GM20431 (cell line): ENCODE results near the gene TSC22D1.

Experiments
- in situ Hi-C: fragments of 300-500 bp; cut with MseI, MboI; formaldehyde crosslinking; loops from one replicate; pipeline ENCODE4 v1.15.0; 2020; ENCODE audit warnings: low sequenced_read_pairs; ENCODE audit not compliant: unreplicated experiment

Gene TSC22D1

DNA sequence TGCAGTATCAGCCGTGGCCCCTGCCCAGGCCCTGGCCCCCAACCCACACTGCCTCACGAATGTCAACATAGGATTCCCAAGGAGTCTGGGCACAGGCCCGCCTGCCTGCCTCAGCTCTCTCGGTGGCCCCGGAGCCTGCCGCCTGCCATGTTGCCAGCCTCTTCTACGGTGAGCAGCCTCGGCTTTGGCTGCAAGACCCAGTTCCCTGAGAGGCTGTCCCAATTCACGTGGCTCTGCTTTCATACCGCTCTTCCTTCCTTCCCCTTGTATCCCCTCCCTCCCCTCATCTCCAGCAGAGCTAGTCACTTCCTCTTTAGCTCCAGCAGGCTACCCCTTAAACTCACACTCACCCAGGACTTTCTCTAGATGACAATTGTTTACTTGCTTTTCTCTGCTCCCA, 159.8 kb downstream of the TSC22D1 start:
- in situ Hi-C loops, result no loop called here

- in situ Hi-C loops, result no loop called here
Observed at GRCh38 chr13:44415815-44416214, 160.3 kb downstream of the TSC22D1 start.

DNA sequence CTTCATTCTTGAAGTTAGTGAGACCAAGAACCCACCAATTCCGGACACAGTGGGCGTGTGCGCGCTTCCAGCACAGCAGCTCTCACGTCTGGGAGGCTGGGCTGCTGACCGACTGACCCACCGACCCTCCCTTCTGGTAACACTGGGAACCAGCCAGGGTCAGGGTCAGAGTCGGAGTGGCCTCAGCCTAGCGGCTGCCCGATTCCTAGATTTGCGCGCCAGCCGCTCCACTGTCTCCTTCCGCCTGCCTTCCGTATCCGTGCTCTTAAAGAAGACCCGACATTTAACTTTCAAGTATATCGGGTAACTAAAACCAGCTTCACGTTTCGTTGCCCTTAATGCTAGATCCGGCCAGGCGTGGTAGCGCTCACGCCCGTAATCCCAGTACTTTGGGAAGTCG, 161.4 kb downstream of the TSC22D1 start:
- in situ Hi-C loops, result no loop called here

DNA sequence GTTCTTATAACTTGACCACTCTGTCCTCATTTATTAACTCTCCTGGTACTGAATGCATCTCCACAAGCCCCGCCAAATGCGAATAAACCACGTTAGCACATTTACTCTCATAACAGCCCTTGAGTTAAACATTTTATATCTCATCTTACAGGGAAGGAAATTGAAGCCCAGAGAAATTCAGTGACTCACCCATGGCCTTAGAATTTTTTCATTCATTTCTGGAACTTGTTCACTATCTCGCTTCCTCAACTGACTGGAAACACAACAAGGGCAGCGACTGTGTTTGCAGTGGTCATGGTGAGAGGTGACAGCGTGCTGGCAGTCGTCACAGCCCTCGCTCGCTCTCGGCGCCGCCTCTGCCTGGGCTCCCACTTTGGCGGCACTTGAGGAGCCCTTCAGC, 163.0 kb downstream of the TSC22D1 start:
- in situ Hi-C loops, result no loop called here

DNA sequence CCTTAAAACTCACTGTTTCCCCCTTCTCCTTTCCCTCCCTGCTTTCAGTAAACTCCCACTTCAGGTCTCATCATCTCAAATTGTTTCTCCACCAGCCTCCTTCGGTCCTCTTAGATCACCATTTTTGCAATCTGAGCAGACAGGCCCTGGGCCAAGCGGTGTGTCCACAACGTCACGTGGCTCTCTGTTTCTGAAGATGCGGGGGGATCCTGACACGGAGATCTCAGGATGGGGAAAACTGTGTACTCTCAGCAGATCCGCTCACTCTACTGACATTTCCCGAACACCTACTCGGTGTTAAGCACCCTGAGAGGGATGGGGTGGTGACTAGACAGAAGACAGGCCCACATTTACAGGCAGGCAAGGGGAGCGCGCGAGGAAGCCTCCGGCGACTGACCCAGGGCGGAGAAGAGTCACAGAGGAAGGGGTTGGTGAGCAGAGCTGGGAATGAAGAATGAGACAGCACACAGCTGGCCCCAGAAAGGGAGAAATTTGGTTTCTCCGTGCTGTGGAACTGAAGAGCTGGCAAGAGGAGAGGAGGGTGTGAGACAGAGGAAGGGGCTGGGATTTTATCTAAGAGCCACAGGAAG, 163.7 kb downstream of the TSC22D1 start:
- in situ Hi-C loops, result no loop called here

GRCh38 chr13:44411841-44412240, 164.3 kb downstream of the TSC22D1 start:
- in situ Hi-C loops, result no loop called here

GRCh38 chr13:44410328-44410859, 165.7 kb downstream of the TSC22D1 start:
- in situ Hi-C loops, result no loop called here

- in situ Hi-C loops, result no loop called here
Observed at GRCh38 chr13:44409595-44409994, 166.5 kb downstream of the TSC22D1 start.

- in situ Hi-C loops, result no loop called here
Observed at GRCh38 chr13:44407891-44408290, 168.2 kb downstream of the TSC22D1 start.

DNA sequence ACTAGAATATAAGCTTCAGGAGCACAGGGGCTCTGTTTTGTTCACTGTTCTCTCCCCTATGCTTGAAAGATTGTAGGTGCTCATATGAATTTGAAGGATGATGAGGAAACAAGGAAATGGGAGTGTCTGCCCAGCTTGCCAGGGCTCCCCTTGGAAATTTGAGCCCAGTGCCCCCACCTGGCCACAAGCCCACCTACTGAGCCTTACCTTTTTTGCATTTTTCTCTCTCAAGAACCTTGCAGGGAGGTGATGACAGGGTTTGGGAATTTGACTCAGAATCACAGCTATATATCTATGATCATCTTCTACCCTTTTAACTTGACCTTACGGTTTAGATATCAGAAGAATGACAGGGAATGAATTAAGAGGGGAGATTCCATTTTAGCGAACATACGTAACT, 168.8 kb downstream of the TSC22D1 start:
- in situ Hi-C loops, result no loop called here

DNA sequence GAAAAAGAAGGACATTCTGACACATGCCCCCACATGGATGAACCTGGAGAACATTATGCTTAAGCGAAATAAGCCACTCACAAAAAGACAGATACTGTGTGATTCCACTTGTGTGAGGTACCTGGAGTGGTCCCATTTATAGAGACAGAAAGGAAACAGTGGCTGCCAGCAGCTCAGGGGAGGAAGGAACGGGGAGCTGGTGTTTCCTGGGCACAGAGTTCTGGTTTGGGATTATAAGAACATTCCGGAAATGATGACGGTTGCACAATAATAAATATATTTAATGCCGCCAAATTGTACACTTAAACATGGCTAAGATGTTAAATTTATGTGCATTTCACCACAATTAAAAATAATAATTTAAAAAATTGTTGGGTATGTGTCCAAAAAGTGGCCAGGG, 169.5 kb downstream of the TSC22D1 start:
- in situ Hi-C loops, result no loop called here

GRCh38 chr13:44404261-44405132, 171.6 kb downstream of the TSC22D1 start:
- in situ Hi-C loops, result no loop called here

DNA sequence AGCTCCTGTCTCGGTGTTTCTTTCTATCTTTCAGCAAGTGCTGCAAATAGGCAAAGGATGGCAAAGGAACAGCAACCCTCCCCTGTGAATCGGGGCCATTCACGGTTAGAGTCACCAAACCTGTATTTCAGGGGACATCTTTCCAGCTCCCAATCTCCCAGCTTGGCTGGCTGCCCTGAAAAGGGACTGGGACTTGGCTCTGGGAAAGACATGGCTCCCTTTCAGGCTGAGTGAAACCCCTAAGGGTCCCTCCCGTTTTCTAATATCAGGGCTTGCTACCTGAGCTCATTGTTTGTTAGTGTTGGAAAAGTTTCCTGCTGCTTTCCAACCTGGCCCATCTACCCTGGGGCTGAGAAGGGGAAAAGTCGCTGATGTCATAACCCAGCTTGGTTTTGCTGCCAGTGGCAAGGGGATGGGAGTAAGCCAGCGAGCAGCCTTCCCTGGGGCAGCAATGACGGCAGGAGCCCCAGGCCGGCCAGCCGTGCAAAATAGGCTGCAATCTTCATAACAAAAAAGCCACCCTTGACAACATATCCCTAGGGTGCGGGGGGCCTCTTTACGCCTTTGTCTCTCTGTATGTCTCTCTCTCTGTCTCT, 172.6 kb downstream of the TSC22D1 start:
- in situ Hi-C loops, result no loop called here

DNA sequence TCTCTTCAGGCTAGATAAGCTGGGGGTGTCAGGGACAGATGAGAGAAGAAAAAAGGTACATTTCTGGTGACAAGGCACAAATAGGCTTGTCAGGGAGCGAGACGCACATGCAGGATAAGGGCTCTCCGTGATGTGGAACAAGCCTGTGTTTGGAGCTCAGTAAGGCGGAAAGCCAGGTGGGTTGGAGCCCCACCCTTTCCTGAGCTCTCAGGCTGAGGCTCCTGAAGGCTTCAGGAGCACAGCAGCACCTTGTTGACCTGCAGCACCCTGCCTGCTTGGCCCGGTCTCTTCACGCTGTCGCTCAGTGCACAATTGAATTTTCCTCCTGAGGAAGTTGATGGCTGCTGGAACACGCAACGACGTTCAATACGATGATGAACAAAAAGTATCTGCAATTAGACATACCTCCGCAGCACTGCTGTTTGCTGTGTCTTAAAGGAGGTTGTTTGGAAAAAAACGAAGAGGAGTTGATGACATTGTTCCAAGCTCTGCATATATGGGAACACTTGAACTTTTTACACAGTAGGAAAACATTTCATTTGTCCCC, 173.2 kb downstream of the TSC22D1 start:
- in situ Hi-C loops, result no loop called here

- in situ Hi-C loops, result no loop called here
Observed at GRCh38 chr13:44401577-44401976, 174.6 kb downstream of the TSC22D1 start.

DNA sequence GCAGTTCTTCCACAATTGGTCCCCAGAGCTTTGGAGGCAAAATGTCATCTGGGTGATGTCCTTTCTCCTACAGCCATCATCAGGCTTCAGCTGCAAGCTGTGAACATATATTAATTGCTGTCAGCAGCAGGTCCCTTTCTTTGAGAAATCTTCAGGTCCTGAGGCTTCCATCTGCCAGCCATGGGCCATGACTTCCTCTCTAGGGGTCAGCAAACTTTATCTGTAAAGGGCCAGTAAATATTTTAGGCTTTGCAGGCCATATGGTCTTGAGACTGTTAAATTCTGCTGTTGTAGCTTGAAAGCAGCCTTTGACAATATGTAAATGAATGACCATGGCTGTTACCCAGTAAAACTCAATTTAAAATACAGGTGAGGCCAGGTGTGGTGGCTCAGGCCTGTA, 175.4 kb downstream of the TSC22D1 start:
- in situ Hi-C loops, result no loop called here

GRCh38 chr13:44399074-44399473, 177.1 kb downstream of the TSC22D1 start:
- in situ Hi-C loops, result no loop called here

GRCh38 chr13:44398606-44399005, 177.5 kb downstream of the TSC22D1 start:
- in situ Hi-C loops, result no loop called here

DNA sequence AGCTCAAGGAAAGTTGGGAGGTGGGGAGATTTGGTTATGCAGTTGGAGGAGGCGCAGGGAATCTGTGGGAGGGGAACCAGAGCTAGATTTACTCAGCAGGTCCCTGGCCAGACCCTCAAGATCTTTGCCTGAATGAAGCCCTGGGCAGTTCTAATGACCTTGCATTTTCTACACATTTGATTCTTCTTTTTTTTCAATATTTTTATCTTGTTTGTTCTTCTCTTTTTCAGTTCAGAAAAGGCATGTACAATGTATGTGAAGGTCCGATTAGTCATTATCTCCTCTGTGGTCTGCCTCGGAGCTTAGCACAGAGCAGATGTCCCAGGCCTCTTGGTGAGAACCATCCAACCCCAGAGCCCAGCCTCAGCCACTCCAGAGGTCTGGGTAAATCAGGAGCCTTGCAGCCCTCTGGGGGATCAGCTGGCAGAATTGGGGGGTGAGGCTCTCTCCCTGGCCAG, 178.3 kb downstream of the TSC22D1 start:
- in situ Hi-C loops, result no loop called here

DNA sequence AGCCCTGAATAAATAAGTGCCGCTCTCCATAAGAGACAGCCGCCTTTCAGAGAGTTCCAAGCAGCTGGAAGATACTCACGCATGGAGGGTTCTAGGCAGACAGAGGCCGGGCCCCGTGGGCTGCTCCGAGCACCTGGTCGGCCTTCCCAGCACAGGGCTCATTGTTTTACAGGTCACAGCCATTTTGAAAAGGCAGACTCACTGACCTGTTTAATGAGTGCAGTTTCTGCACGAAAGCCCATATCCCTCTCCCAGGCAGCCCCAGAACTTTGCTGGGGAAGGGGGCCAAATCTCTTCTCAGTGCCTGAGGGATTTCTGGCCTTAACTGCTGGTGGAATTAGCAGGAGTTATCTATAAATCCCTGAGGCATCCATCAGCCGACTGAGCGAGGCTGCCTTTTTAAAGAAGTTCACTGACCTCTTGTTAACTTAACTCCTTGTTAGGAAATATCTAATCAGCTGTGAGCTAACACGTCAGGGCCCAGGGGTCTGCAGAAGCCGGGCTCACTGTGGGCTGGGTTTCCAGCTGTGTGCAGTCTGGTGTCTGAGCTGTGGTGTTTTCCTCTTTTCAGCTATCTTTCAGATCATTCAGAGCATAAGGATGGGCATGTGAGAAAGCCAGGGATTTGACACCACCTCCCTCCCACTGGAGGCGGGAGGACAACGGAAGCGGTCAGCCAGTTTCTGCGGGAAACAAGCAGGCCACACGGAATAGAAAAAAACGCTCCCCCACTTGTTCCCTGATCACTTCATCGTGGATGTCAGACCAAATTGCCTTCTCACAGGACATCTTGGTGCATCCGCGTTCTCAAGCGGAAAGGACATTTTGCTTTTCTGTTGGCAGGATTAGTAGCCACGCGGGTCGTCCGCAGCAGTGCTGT, 179.2 kb downstream of the TSC22D1 start:
- in situ Hi-C loops, result no loop called here
